ENCODE data around the gene CD8B2. TPM values are rescaled to one million over a fixed set of nuclear protein-coding genes. Genes with fewer than 3 reads are reported as not detected.

Gene CD8B2
- total RNA-seq, 1 experiment from 2014 or later: not detected

- no TSS peak for BruUV-seq (replicated peaks)
- intact Hi-C loops (cut with micrococcal nuclease): no loop called here
- CTCF ChIA-PET: interaction anchor here (0.6 to 4.2 kb wide), 4 partner anchors 9 to 441 kb away, joined by 3 to 14 read pairs (median 4); no protein-coding TSS in a partner anchor
- peaks cover 34% of the 10 kb centered on the region for H3K27me3 Mint-ChIP-seq (ENCODE audit: insufficient read depth, unreplicated experiment)
- peaks cover 2% of the 10 kb centered on the region for H3K4me1 Mint-ChIP-seq (ENCODE audit: insufficient read depth, unreplicated experiment)
- H3K9me3 Mint-ChIP-seq (ENCODE audit: unreplicated experiment): no peaks in the 10 kb centered on the region
- no peak overlapping the region for H3K4me3 Mint-ChIP-seq (ENCODE audit: unreplicated experiment)
- no peak for DNase-seq (ENCODE audit: unreplicated experiment)
- TF ChIP-seq CTCF (IDR thresholded peaks at IDR 0.05; ENCODE audit: unreplicated experiment): no peak
- POLR2A ChIA-PET: interaction anchor here (0.6 kb wide), 2 partner anchors 394 to 419 kb away, joined by 3 read pairs; no protein-coding TSS in a partner anchor
- no peaks in the 10 kb centered on the region for H3K36me3 Mint-ChIP-seq (ENCODE audit: insufficient read depth, unreplicated experiment)
- H3K27ac Mint-ChIP-seq (ENCODE audit: low read depth, unreplicated experiment): no peak overlapping the region
These were observed 50.6 kb downstream of the CD8B2 start for GRCh38 chr2:106537791-106538191.

- H3K27ac Mint-ChIP-seq (ENCODE audit: low read depth, unreplicated experiment): no peak overlapping the region
- no peak for DNase-seq (ENCODE audit: unreplicated experiment)
- ChIA-PET CTCF (interaction anchor here (1.0 to 4.2 kb wide), 2 partner anchors 11 to 42 kb away, joined by 6 to 14 read pairs; no protein-coding TSS in a partner anchor), POLR2A (no interaction called here)
- H3K27me3 Mint-ChIP-seq (ENCODE audit: insufficient read depth, unreplicated experiment): peaks cover 12% of the 10 kb centered on the region
- H3K9me3 Mint-ChIP-seq (ENCODE audit: unreplicated experiment): no peaks in the 10 kb centered on the region
- TF ChIP-seq CTCF (IDR thresholded peaks at IDR 0.05; ENCODE audit: unreplicated experiment): no peak
- H3K36me3 Mint-ChIP-seq (ENCODE audit: insufficient read depth, unreplicated experiment): no peaks in the 10 kb centered on the region
- BruUV-seq (replicated peaks): no TSS peak
- intact Hi-C loops (cut with micrococcal nuclease): no loop called here
- peaks cover 5% of the 10 kb centered on the region for H3K4me1 Mint-ChIP-seq (ENCODE audit: insufficient read depth, unreplicated experiment)
- H3K4me3 Mint-ChIP-seq (ENCODE audit: unreplicated experiment): no peak overlapping the region
These were observed 53.7 kb downstream of the CD8B2 start for GRCh38 chr2:106540886-106541285.

- intact Hi-C loops (cut with micrococcal nuclease): no loop called here
- no peak overlapping the region for H3K4me3 Mint-ChIP-seq (ENCODE audit: unreplicated experiment)
- peaks cover 12% of the 10 kb centered on the region for H3K27me3 Mint-ChIP-seq (ENCODE audit: insufficient read depth, unreplicated experiment)
- H3K9me3 Mint-ChIP-seq (ENCODE audit: unreplicated experiment): no peaks in the 10 kb centered on the region
- ChIA-PET CTCF (interaction anchor here (0.5 to 1.0 kb wide), 3 partner anchors 11 to 344 kb away, joined by 4 to 6 read pairs (median 4); no protein-coding TSS in a partner anchor), POLR2A (no interaction called here)
- no peak for TF ChIP-seq CTCF (IDR thresholded peaks at IDR 0.05; ENCODE audit: unreplicated experiment)
- H3K4me1 Mint-ChIP-seq (ENCODE audit: insufficient read depth, unreplicated experiment): peaks cover 5% of the 10 kb centered on the region
- H3K36me3 Mint-ChIP-seq (ENCODE audit: insufficient read depth, unreplicated experiment): no peaks in the 10 kb centered on the region
- no peak for DNase-seq (ENCODE audit: unreplicated experiment)
- BruUV-seq (replicated peaks): no TSS peak
- no peak overlapping the region for H3K27ac Mint-ChIP-seq (ENCODE audit: low read depth, unreplicated experiment)
These were observed 54.2 kb downstream of the CD8B2 start for GRCh38 chr2:106541333-106541732.

GRCh38 chr2:106542746-106543359 lies 55.7 kb downstream of the CD8B2 start:
- peak overlapping the region; percentile 11 for H3K27ac Mint-ChIP-seq (ENCODE audit: low read depth, unreplicated experiment)
- no peaks in the 10 kb centered on the region for H3K36me3 Mint-ChIP-seq (ENCODE audit: insufficient read depth, unreplicated experiment)
- no peaks in the 10 kb centered on the region for H3K9me3 Mint-ChIP-seq (ENCODE audit: unreplicated experiment)
- H3K4me3 Mint-ChIP-seq (ENCODE audit: unreplicated experiment): peak overlapping the region; percentile 54
- peaks cover 5% of the 10 kb centered on the region for H3K4me1 Mint-ChIP-seq (ENCODE audit: insufficient read depth, unreplicated experiment)
- intact Hi-C loops (cut with micrococcal nuclease): loop anchor here (1.0 to 2.0 kb wide), 2 partner anchors 40 to 439 kb away; no protein-coding TSS in a partner anchor
- TF ChIP-seq CTCF (IDR thresholded peaks at IDR 0.05; ENCODE audit: unreplicated experiment): peak; percentile 94
- peaks cover 9% of the 10 kb centered on the region for H3K27me3 Mint-ChIP-seq (ENCODE audit: insufficient read depth, unreplicated experiment)
- CTCF ChIA-PET: interaction anchor here (0.5 to 3.0 kb wide), 20 partner anchors 10 to 1529 kb away, joined by 3 to 20 read pairs (median 4); no protein-coding TSS in a partner anchor
- POLR2A ChIA-PET: no interaction called here
- no TSS peak for BruUV-seq (replicated peaks)
- DNase-seq (ENCODE audit: unreplicated experiment): peak; percentile 69

All from MCF 10A (cell line).